ENCODE results near the gene POC1A.

DNA sequence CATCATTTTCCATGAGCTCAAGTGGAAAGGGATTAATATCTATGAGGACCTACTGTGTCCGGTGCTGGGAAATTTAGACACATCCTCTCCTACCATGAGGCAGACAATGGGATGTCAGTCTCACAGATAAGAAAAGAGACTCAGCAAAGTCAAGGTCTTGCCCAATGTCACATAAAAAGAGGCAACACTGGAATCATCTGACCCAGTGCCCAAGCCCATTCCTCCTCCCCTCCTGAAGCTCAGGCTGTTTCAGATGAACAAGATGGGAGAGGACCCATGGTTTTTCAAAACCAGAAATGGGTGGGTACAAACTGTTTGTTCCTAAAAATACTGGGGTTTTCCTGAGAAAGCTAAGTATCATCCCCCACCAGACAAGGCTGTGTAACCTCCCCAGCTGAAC, 22.2 kb downstream of the POC1A start:
- TF ChIP-seq, protein P1, sequence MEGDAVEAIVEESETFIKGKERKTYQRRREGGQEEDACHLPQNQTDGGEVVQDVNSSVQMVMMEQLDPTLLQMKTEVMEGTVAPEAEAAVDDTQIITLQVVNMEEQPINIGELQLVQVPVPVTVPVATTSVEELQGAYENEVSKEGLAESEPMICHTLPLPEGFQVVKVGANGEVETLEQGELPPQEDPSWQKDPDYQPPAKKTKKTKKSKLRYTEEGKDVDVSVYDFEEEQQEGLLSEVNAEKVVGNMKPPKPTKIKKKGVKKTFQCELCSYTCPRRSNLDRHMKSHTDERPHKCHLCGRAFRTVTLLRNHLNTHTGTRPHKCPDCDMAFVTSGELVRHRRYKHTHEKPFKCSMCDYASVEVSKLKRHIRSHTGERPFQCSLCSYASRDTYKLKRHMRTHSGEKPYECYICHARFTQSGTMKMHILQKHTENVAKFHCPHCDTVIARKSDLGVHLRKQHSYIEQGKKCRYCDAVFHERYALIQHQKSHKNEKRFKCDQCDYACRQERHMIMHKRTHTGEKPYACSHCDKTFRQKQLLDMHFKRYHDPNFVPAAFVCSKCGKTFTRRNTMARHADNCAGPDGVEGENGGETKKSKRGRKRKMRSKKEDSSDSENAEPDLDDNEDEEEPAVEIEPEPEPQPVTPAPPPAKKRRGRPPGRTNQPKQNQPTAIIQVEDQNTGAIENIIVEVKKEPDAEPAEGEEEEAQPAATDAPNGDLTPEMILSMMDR (conservative IDR thresholded peaks at IDR 0.05), result no peak
- no peak for TF ChIP-seq ZFX (IDR thresholded peaks at IDR 0.05)

Data from C4-2B (cell line).